GM12891 (cell line): ENCODE data around the gene SRRM2.

Experiments
- DNase-seq: peaks from one replicate; pipeline ENCODE4 v3.0.0; 2011; ENCODE audit warnings: low spot score; ENCODE audit not compliant: insufficient read length
- FAIRE-seq: peaks from 2 replicates; lab custom pipeline; 2011; peaks lifted over from hg19 to GRCh38; lab: Jason Lieb, UNC
- PAX5 ChIP-seq: IDR thresholded peaks from 2 replicates; pipeline ENCODE4 v1.6.1; 2011; ENCODE audit warnings: low read length, moderate library complexity, mild to moderate bottlenecking; ENCODE audit not compliant: insufficient read depth, severe bottlenecking
- POLR2A ChIP-seq: IDR thresholded peaks from 2 replicates; pipeline ENCODE4 v1.6.1; 2011; ENCODE audit warnings: low read depth, low read length, control low read depth
- POLR2AphosphoS5 ChIP-seq: IDR thresholded peaks from 2 replicates; pipeline ENCODE4 v1.6.1; 2011; ENCODE audit warnings: low read depth, low read length, control low read depth
- POU2F2 ChIP-seq: IDR thresholded peaks from 2 replicates; pipeline ENCODE4 v1.6.1; 2011; ENCODE audit warnings: low read depth, mild to moderate bottlenecking, control low read depth, low read length, moderate library complexity
- SPI1 ChIP-seq: IDR thresholded peaks from 2 replicates; pipeline ENCODE4 v1.6.1; 2011; ENCODE audit warnings: low read depth, low read length, control low read depth
- TAF1 ChIP-seq: IDR thresholded peaks from 2 replicates; pipeline ENCODE4 v1.6.1; 2011; ENCODE audit warnings: low read depth, low read length, control low read depth

Gene SRRM2

DNA sequence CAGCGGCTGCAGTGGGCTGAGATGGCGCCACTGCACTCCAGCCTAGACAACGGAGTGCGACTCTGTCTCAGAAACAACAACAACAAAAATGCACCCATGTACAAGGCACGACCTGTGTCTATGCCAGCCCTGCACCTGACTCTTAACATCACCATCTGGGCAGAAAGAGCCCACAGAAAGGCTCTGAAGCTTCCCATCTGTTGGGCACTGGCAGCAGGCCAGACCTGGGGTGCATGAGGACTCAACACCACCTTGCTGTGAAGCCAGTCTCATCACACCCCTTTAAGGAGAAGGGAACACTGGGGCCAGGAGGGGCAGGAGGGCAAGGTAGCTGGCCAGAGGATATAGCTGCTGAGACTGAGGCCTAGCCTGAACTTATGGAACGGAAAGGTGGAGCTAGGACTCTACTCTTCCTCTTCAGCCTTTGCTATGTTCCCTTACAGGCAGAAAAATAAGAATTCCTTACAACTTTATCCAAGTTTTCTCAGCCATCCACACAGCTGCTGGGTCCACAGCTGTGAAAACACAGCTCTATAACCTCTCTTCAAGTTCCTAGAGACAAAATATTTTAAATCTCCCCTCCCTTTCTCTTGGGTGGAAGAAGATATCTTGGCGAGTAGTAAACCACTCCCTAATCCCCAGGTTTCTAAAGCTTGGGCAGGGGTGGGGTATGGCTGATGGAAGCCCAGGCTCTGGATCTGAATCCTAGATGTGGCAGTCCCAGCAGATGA lies 21.9 kb downstream of the SRRM2 start:
- DNase-seq (no peak), FAIRE-seq (no peak)
- no peak for TF ChIP-seq POU2F2
- TF ChIP-seq POLR2A: no peak
- TF ChIP-seq POLR2AphosphoS5: no peak
- no peak for TF ChIP-seq SPI1
- no peak for TF ChIP-seq PAX5
- TF ChIP-seq TAF1: no peak

DNA sequence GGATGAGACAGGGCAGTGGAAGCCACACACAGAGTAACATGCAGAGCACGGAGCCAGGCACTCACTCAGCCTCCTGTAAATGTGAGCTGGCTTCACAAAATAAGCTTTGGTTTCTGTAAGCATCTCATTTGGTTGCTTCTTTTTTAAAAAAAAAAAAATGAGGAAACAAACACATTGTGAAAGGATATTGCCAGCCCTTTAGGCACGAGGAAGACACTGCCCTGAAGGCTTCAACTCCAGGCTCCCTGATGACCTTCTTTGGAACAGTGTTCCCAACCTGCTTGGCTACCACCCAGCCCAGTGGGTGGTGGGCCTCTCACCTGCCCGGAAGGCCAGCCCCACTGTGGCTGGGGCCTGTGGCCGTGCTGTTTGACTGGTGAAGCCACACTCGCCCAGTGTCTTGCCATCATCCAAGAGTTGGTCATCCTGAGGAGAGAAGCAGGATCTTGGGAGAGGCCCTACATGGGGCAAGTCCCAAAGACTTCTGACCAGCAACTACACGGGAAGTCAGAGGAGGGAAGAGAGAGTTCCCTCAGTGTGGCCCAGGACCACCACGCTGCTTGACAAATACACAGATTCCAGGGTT lies 22.8 kb downstream of the SRRM2 start:
- TF ChIP-seq SPI1 (no peak), POLR2AphosphoS5 (no peak), PAX5 (no peak), POLR2A (no peak), POU2F2 (no peak)
- no peak for FAIRE-seq
- DNase-seq: no peak

DNA sequence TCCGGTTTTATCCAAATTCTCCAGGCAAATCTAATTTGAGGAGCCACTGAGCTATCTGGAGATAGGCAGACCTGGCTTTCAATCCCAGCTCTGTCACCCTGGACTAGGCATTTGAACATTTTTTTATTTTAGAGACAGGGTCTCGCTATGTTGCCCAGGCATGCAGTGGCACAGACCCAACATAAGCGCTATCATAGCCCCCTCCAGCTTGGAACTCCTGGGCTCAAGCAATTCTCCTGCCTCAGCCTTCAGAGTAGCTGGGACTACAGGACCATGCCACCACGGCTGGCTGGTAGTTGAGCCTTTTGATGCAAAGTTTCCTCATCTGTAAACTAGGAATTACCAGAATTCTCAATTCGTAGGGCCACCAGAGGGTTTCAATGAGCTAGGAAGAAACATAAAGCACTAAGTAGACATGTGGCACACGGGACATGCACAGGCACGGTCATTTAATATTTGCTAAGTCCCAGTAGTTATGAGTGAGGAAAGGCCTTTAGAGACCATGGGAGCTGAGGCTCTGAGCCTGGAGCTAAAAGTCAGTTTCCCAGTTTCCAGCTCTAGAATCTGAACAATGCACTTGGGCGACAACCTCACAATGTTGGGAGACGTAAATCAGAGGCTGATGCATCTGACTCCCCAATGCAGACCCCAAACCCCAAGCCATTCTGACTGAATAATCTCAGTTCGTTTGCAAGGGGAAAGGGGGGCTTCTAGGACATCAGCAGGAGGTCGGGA lies 23.5 kb downstream of the SRRM2 start:
- FAIRE-seq (no peak), DNase-seq (no peak)
- TF ChIP-seq SPI1 (no peak), POU2F2 (no peak), POLR2AphosphoS5 (no peak), POLR2A (no peak)

DNA sequence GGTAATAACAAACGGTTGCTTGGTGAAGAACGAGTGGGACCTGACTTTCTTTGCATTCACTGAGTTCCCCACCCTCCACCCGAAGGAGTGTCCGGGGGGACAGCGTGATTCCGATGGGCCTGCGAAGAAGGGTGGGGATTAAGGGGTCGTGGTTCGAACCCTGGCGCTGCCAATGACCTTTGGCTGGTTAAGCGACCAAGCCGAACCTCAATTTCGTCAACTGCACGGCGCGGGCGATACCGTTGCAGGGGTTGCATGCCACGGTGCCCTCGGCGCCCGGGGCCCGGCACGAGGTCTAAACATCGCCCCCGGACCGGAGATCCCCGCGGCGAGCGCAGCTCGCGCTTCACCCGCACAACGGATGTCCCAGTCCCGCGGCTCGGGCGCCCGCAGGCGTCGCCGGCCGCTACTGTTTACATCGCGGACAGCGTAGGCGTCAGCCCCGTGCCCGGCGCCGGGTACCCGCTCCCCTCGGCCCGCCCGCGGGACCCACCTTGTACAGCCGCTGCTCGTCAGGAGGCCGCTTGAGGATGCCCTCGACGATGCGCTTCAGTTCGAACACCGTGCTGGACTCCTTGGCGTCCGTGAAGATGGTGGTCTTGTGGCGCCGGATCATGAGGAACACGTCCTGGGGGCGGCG lies 24.2 kb downstream of the SRRM2 start:
- TF ChIP-seq SPI1 (no peak), PAX5 (no peak), POLR2A (no peak), TAF1 (no peak), POLR2AphosphoS5 (no peak), POU2F2 (no peak)
- no peak for DNase-seq
- peak; percentile 43 for FAIRE-seq

DNA sequence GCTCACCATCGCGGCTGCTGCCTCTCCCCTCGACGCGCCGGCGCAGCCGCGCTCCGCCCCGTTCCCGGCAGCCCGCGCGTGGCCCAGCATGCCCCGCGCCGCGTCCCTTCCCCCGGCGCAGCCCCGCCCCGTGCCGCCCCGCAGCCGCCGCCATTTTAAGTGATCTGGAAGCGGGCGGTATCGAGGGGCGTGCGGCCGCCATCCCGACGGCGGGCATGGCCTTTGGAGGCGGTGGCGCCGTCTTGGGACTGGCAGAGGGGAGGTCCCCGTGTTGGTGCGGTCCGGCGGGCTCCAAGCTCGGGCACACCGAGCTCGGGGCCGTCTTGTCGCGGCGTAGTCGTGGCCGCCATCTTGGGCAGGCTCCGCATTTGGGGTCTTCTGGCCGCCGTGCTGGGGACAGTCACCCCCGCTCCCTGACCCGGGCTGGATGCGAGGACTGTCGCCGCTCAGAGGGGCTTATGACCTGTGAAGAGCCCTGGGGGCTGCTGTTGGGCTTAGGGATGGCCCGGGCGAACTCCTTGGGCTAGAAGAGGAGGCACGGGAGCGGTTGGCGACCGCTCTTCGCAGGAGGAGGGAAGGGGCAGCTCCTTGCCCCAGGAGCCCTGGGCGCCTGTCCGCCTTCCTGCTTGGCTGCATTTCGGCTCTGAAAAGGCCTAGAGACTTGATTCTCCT lies 24.9 kb downstream of the SRRM2 start, which contains the start of gene ELOB:
ELOB (minus strand) TSS at position 50 of the 672 bp plus-strand sequence; CDS start at position 9, 41 bp downstream.
- peak; percentile 96 for FAIRE-seq
- TF ChIP-seq PAX5 (no peak), POLR2AphosphoS5 (no peak; the same call in 1 of the 2 replicates), TAF1 (peak; percentile 88), POU2F2 (no peak), POLR2A (peak; percentile 67; the same call in 1 of the 2 replicates), SPI1 (no peak)
- DNase-seq: peak; percentile 98

DNA sequence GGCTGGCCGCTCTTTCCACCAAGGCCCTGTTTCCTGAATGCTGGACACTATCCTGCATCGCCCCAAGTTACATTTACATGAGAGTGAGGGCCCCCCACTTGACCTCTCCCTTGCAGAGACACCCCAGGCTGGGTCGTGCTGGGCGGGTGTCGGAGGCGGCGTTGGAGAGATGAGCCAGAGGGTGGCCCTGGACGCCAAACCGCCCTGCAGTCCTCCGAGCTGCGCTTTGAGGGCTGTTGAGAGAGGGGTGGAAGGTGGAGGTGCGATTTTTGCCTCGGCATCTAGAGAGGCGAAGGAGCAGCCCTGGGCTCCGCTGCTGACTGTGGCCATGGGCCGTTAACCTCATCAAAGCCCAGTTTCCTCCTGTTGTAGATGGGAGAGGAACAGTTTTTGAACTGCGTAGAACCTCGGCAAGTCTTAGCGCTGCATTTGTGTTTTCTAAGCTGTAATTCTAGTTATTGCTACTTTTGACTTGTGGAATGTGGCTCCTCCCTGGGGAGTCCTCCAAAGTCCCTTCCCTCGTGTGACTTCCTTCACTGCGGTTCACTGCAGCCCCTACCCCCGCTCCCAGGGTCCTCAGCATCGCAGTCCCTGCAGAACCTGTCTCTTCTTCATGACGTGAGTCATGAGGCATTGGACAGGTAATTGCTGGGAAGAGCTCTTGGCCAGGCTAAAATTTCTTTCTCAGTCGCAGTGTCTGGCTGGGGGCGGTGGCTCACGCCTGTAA lies 25.6 kb downstream of the SRRM2 start:
- FAIRE-seq (peak; percentile 71), DNase-seq (no peak)
- TF ChIP-seq POLR2A (peak; percentile 38; the same call in 1 of the 2 replicates), PAX5 (no peak), POLR2AphosphoS5 (peak; percentile 84)

DNA sequence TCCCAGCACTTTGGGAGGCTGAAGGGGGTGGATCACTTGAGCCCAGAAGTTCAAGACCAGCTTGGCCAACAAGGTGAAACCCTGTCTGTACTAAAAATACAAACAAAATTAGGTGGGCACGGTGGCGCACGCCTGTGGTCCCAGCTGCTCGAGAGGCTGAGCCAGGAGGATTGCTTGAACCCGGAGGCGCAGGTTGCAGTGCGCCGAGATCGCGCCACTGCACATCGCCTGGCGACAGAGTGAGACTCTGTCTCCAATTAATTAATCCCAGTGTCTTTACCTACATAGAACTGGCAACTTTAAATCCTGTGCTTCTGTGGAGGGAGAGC lies 26.2 kb downstream of the SRRM2 start:
- FAIRE-seq (no peak), DNase-seq (no peak)
- TF ChIP-seq SPI1 (no peak), TAF1 (no peak)

DNA sequence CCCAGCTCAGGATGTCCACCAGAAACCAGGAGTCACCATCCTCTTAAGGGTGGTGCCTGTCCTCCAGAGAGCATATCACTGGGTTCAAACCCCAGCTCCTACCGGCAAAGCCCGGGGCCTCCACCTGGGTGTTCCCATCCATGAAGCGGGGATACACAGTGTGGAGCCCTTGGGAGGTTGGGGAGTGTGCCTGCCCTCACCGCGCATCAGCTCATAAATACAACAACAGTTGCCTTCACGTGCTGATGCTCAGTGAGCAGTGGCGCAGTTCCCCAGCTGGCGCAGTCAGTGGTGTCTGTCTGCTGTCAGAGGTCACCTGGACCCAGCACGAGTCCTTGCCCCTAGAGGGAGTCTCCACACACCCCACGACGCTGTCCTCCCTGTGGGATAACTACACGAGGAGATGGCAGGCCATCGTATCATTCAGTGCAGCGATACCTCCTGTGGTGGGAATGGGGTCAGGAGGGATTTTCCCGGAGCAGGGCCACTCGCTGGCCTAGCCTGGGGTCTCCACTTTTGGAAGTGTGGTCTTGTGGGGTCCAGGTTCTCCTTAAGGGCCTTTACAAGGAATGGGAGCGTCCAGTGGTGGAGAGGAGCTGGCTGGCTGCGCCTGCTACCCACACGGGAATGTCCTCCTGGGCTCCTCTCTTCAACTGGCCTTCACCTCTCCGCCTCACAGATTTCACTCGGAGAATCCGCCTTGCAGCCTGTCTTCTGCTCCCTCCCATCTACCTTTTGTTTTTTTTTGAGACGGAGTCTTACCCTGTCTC lies 26.9 kb downstream of the SRRM2 start:
- TF ChIP-seq PAX5: no peak
- TF ChIP-seq POLR2AphosphoS5: peak; percentile 67
- no peak for TF ChIP-seq SPI1
- TF ChIP-seq POLR2A: peak; percentile 22; the same call in 1 of the 2 replicates
- no peak for DNase-seq
- no peak for FAIRE-seq
